HG02763 (cell line): ENCODE data around the gene PTH1R.

Source experiments
- ATAC-seq: cut with Tn5 transposase; IDR thresholded peaks from one replicate; pipeline ENCODE4 v1.9.1; 2021; ENCODE audit warnings: mild to moderate bottlenecking, moderate library complexity; ENCODE audit not compliant: unreplicated experiment

Gene PTH1R

DNA sequence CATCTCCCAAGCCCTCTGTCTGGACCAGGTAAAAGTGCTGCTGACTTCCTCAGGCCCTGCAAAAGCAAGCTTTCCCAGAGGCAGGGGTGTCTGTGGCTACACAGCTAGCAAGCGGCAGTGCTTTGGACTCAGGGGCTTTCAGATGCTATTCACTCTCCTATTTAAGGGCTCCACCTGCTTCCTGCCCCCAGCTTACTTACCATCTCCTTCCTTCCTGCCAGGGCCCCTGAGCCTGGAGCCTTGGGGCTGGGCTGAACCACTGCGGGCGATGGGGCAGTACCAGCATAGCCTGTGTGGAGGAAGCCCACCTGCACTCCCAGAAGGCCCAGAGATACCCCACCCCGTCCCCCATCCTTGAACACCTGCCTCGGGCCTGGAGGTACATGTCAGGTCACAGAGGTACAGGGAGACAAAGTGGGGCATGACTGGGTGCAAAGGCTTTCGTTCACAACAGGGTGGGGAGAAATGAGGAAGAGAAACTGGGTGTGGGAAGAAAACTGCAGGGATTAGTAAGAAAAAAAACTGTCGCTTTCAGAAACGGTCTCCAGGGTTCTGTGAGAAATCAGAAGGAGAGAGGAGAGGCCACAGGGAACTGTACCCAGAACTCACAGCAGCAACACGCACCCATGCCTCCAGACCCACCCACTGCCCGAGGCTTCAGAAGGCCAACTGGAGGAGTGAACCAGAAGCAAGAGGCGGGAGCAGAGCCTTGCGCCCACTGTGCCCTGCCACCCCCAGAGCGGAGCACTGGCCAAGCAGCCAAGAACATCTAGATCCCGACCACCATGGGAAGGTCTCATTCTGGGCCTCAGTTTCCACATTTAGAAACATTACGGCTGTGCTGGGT, 49.6 kb downstream of the PTH1R start:
- ATAC-seq: peak; percentile 53

- ATAC-seq: no peak
Measured at GRCh38 chr3:46927718-46928073, 50.2 kb downstream of the PTH1R start.

GRCh38 chr3:46928282-46928681, 50.8 kb downstream of the PTH1R start:
- ATAC-seq: no peak

DNA sequence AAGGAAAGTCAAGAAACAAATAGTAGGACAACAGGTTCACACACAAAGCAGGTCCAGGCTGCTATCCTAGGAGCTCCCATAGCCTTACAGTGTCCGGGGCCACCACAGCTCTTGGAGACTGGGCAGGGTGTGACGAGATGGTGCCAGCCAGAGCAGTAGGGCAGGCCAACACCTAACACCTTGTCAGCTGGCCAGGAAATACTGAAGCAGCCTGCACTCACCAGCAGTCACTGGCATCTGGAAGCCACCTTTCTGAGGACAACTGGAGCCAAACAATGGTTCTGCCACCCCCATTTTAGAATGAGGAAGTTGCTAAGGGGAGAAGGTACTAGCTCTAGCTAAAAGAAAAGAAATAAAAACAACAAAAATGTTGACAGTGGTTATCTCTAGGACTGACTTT, 51.8 kb downstream of the PTH1R start:
- ATAC-seq: no peak

GRCh38 chr3:46930166-46930944, 52.8 kb downstream of the PTH1R start:
- ATAC-seq: no peak

- ATAC-seq: no peak
Measured at GRCh38 chr3:46930945-46931403, 53.5 kb downstream of the PTH1R start.

DNA sequence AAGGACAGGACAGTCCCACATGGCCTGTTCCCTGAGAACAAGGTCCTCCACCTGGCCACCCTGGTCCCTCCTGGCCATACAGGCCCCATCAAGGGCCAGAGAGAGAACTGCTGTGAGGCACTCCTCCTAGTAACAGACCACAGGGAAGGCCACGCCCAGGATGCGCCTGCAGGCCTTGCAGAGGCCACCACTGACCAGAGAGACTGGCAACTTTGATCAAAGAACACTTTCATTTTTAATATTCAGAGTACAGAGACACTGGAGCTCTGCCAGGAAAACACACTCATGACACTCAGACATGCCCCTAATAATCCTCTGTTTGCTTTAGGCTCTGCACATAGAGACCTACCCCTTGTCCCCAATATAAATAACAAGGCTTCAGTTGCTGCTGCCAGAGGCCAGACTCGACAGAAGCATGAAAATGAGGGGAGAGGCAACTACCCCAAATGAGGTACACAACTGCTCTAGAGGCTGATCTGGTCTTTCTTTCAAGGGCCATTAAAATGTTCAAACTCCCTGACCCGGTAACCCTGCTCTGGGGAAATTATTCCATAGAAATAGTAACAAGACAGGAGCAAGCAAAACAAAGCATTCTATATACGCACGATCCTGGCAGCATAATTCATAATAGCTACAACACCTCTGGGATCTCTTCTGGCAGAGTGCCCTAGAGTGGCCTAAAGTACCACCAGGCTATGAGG, 54.3 kb downstream of the PTH1R start:
- no peak for ATAC-seq

DNA sequence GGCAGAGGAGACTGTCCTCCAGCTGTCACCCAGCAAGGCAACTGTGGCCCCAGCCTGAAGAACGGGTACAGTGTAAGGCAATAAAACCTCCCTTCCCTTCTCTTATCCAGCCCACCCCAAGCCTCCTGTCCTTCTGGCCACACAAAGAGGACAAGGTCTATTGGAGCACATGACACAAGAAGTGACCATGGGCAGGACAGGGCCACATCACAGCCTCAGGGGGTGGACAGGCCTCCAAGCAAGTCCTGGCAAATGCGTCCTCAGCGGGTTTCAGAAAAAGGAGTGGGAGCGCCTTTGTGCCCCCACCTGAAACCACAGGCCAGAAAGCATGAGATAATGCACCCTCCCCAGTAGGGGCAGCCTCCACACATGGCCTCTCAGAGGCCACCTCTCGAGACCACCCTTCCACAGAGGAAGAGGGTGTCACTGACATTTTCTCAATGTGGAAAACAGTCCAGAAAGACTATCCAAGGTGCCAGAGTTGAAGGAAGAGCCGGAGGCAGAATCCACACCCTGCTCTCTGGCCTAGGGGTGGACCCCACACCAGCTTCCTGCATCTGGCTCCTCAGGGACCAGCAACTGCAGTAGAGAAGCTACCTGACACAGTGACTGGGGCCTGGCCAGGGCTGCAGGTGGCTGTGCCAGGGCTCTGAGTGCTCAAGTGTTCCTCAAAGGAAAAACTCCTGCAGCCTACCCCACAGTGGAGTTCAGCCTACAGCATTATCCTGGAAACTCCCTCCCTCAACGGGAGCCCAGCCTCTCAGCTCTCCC, 55.1 kb downstream of the PTH1R start:
- ATAC-seq: no peak

DNA sequence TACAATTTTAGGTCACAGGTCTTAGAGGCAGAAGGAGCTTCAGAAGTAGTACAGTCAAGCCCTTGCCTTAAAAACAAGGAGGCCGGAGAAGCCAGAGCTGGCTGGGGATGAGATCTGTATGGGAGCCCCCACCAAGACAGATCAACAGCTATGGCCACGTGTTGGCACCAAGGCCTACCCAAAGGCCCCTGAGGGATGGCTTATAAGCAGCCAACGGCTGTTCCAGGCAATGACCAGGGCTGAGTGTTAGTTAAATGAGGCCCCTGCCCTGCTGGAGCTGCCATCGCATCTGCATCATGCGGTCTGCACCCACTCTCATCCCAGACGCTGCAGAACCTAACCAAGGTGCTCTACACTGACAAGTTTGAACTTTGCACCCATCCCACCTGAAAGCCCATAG, 55.7 kb downstream of the PTH1R start:
- no peak for ATAC-seq

DNA sequence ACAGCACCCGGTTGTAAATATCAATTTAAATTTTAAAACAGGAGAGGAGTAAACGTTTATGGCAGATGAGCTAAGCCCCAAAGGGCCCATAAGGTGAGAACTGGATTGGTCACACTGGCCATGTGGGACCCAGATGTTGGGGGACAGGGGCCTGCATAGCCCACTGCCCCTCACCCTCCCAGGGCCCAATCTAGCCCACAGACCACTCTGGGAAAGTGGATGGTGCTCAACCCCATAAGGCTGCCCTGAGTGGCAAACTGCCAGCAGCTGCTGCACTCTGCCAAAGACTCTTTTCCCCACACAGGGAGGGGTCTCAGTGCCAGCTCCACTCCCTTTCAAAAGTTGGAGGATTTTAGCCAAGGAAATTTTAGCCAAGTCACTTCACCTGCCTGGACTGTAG, 56.6 kb downstream of the PTH1R start:
- no peak for ATAC-seq

- no peak for ATAC-seq
Measured at GRCh38 chr3:46934498-46935167, 57.1 kb downstream of the PTH1R start.

- no peak for ATAC-seq
Measured at GRCh38 chr3:46935168-46935858, 57.8 kb downstream of the PTH1R start.

DNA sequence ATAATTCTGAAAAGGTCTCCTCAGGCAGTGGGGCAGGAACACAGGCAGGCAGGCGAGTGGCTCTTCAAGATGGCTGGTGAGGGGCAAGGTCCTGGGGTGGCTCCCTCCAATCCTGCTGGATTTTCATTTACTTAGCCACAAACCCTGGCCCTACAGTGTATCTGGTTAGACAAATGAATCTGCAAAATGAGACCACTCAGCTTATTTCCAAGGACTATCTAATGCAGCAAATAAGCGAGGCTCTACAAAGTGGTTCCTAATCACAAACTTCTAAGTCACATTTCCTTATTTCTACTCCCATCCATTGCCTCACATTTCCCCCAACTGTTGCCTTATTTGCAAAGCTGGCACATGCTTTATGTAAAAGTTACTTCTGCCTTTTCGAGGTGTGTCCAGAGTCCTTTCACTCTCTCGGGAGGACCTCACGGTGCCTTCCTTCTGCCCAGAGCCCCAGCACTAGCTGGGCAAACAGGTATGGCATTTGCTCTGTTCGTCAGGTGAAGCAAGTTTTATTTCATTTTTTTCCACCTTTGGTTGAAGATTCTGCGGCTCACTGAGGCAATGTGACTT, 58.6 kb downstream of the PTH1R start:
- ATAC-seq: no peak

- ATAC-seq: no peak
Measured at GRCh38 chr3:46936733-46937250, 59.3 kb downstream of the PTH1R start.

DNA sequence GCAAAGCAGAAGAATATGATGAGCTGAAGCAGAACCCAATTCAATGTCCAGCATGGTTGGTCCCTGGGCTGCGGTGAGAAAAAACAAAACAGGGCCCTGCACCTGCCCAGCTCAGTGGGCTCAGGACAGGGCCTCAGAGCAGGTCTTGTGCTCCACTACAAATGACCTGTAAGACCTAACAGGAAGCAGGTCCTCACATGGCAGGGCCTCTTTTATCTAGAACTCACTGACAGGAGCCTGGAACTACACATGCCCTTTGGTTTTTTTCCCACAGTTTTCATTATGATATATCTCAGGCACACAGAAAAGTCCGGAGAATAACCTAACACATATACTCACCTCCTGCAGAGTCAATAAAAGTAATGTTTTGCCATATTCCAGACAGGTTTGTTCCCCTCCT, 60.6 kb downstream of the PTH1R start:
- no peak for ATAC-seq

GRCh38 chr3:46939578-46940445, 62.3 kb downstream of the PTH1R start:
- ATAC-seq: no peak

DNA sequence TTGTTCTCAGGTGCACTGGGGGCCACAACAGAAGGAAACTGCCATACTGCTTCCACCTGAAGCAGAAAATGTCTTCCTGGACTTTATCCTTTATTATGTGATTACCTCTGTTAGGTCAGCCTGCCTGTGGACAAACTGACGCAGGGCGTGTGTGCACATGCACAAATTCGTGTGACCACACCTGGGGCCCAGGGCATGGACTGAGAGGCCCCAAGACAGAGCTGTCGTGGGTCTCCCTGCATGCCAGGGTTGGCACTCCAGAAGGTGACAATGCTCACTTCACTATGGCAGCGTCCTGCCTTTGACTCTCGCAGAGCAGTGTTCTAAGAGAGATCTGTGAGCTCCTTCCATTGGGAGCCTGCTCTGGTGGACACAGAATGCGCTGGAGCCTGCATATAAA, 64.6 kb downstream of the PTH1R start:
- ATAC-seq: no peak
